ENCODE measurements around the gene C16orf89. TPM values are rescaled to one million over a fixed set of nuclear protein-coding genes. Genes with fewer than 3 reads are reported as not detected.
"Not testable (repeated sequence)": the region's sequence is repeated elsewhere in the genome, so short reads cannot be mapped to it uniquely, and the experiment has no call there.

The C16orf89 gene
- not detected for total RNA-seq

GRCh38 chr16:5065813-5066212 lies at the start of gene C16orf89:
C16orf89 (minus strand) TSS chr16:5065956; CDS start chr16:5065908, 48 bp downstream.
- no peak within 1 kb of the TSS for H3K27ac Mint-ChIP-seq

GRCh38 chr16:5110933-5111332 lies 45.2 kb upstream of the C16orf89 start:
- H3K4me1 Mint-ChIP-seq (ENCODE audit: low read depth); POLR2A ChIA-PET: not testable (repeated sequence)

More at GRCh38 chr16:5065813-5066212, at the start of gene C16orf89:
- H3K27me3 Mint-ChIP-seq: no peaks in the 10 kb centered on the region
- no peaks in the 10 kb centered on the region for H3K9me3 Mint-ChIP-seq
- POLR2A ChIA-PET: no interaction called here
- no peak within 1 kb of the TSS for H3K4me3 Mint-ChIP-seq
- DNase-seq: no peak
- intact Hi-C loops (cut with micrococcal nuclease): no loop called here
- CTCF ChIA-PET: no interaction called here
- no peaks in the 10 kb centered on the region for H3K36me3 Mint-ChIP-seq
- peaks cover under 1% of the 10 kb centered on the region for H3K4me1 Mint-ChIP-seq (ENCODE audit: low read depth)

GRCh38 chr16:5108505-5109158 lies 42.9 kb upstream of the C16orf89 start:
- H3K4me3 Mint-ChIP-seq: no peak overlapping the region
- no peak for DNase-seq
- no peaks in the 10 kb centered on the region for H3K36me3 Mint-ChIP-seq
- no peaks in the 10 kb centered on the region for H3K4me1 Mint-ChIP-seq (ENCODE audit: low read depth)
- H3K27me3 Mint-ChIP-seq: no peaks in the 10 kb centered on the region
- POLR2A ChIA-PET: no interaction called here
- no peak overlapping the region for H3K27ac Mint-ChIP-seq
- CTCF ChIA-PET: no interaction called here
- H3K9me3 Mint-ChIP-seq: no peaks in the 10 kb centered on the region
- intact Hi-C loops (cut with micrococcal nuclease): no loop called here

More at GRCh38 chr16:5110933-5111332, 45.2 kb upstream of the C16orf89 start:
- H3K4me3 Mint-ChIP-seq; intact Hi-C loops (cut with micrococcal nuclease); DNase-seq; H3K9me3 Mint-ChIP-seq; CTCF ChIA-PET; H3K27me3 Mint-ChIP-seq; H3K27ac Mint-ChIP-seq; H3K36me3 Mint-ChIP-seq: not testable (repeated sequence)

- intact Hi-C loops (cut with micrococcal nuclease); H3K9me3 Mint-ChIP-seq; DNase-seq; H3K27ac Mint-ChIP-seq; H3K4me1 Mint-ChIP-seq (ENCODE audit: low read depth); CTCF ChIA-PET; H3K4me3 Mint-ChIP-seq; H3K36me3 Mint-ChIP-seq; H3K27me3 Mint-ChIP-seq; POLR2A ChIA-PET: not testable (repeated sequence)
Measured at GRCh38 chr16:5105039-5105438, 39.3 kb upstream of the C16orf89 start.

- CTCF ChIA-PET; H3K4me1 Mint-ChIP-seq (ENCODE audit: low read depth); H3K27ac Mint-ChIP-seq: not testable (repeated sequence)
Measured at GRCh38 chr16:5103296-5104032, 37.7 kb upstream of the C16orf89 start.

GRCh38 chr16:5099174-5099573 lies 33.4 kb upstream of the C16orf89 start:
- DNase-seq, H3K27ac Mint-ChIP-seq, H3K36me3 Mint-ChIP-seq, H3K27me3 Mint-ChIP-seq, POLR2A ChIA-PET, H3K9me3 Mint-ChIP-seq: not testable (repeated sequence)
- intact Hi-C loops (cut with micrococcal nuclease): loop anchor here (2.0 to 10.0 kb wide), 6 partner anchors 66 to 482 kb away; partner anchors contain the start of genes ANKS3, DNAAF8, GLYR1 and NAGPA
- CTCF ChIA-PET: interaction anchor here (1.0 kb wide), 1 partner anchor 143 kb away, joined by 3 read pairs; no protein-coding TSS in a partner anchor
- H3K4me3 Mint-ChIP-seq: peak overlapping the region; percentile 84
- peaks cover 21% of the 10 kb centered on the region for H3K4me1 Mint-ChIP-seq (ENCODE audit: low read depth)

More at GRCh38 chr16:5103296-5104032, 37.7 kb upstream of the C16orf89 start:
- H3K36me3 Mint-ChIP-seq; H3K4me3 Mint-ChIP-seq; H3K9me3 Mint-ChIP-seq; POLR2A ChIA-PET; DNase-seq; intact Hi-C loops (cut with micrococcal nuclease); H3K27me3 Mint-ChIP-seq: not testable (repeated sequence)

GRCh38 chr16:5098221-5099159 lies 32.7 kb upstream of the C16orf89 start:
- peak; percentile 79 for DNase-seq
- Mint-ChIP-seq H3K4me1 (ENCODE audit: low read depth) (peaks cover 21% of the 10 kb centered on the region), H3K27ac (peak overlapping the region; percentile 90), H3K4me3 (peak overlapping the region; percentile 84)
- H3K36me3 Mint-ChIP-seq, H3K9me3 Mint-ChIP-seq, H3K27me3 Mint-ChIP-seq: not testable (repeated sequence)
- ChIA-PET CTCF (interaction anchor here (0.6 to 1.0 kb wide), 2 partner anchors 143 to 295 kb away, joined by 3 read pairs; no protein-coding TSS in a partner anchor), POLR2A (interaction anchor here (0.6 kb wide), 1 partner anchor 215 kb away, joined by 3 read pairs; no protein-coding TSS in a partner anchor)
- intact Hi-C loops (cut with micrococcal nuclease): loop anchor here (2.0 to 10.0 kb wide), 6 partner anchors 66 to 481 kb away; partner anchors contain the start of genes ANKS3, DNAAF8, GLYR1 and NAGPA

- peak within 1 kb of the TSS; percentile 90 for H3K27ac Mint-ChIP-seq
- H3K27me3 Mint-ChIP-seq: not testable (repeated sequence)
Measured at GRCh38 chr16:5097470-5098220, 31.9 kb upstream of the C16orf89 start, which contains the start of gene EEF2KMT. EEF2KMT (minus strand) TSS chr16:5097795; CDS start chr16:5097739, 56 bp downstream.

GRCh38 chr16:5097061-5097469 lies 31.3 kb upstream of the C16orf89 start:
- H3K9me3 Mint-ChIP-seq, POLR2A ChIA-PET, H3K36me3 Mint-ChIP-seq, CTCF ChIA-PET, H3K27me3 Mint-ChIP-seq: not testable (repeated sequence)
- Mint-ChIP-seq H3K4me1 (ENCODE audit: low read depth) (peaks cover 25% of the 10 kb centered on the region), H3K4me3 (peak overlapping the region; percentile 84), H3K27ac (peak overlapping the region; percentile 82)
- intact Hi-C loops (cut with micrococcal nuclease): loop anchor here (5.0 to 10.0 kb wide), 5 partner anchors 250 to 480 kb away; partner anchors contain the start of genes ANKS3, DNAAF8, GLYR1 and NUDT16L1
- peak; percentile 52 for DNase-seq

More at GRCh38 chr16:5097470-5098220, 31.9 kb upstream of the C16orf89 start, which contains the start of gene EEF2KMT:
- H3K4me3 Mint-ChIP-seq: peak within 1 kb of the TSS; percentile 84
- H3K36me3 Mint-ChIP-seq, H3K9me3 Mint-ChIP-seq: not testable (repeated sequence)
- intact Hi-C loops (cut with micrococcal nuclease): loop anchor here (2.0 to 10.0 kb wide), 6 partner anchors 65 to 480 kb away; partner anchors contain the start of genes ANKS3, DNAAF8, GLYR1 and NAGPA
- H3K4me1 Mint-ChIP-seq (ENCODE audit: low read depth): peaks cover 21% of the 10 kb centered on the region
- peak; percentile 98 for DNase-seq
- CTCF ChIA-PET: interaction anchor here (0.6 to 1.0 kb wide), 2 partner anchors 142 to 294 kb away, joined by 3 read pairs; no protein-coding TSS in a partner anchor
- POLR2A ChIA-PET: interaction anchor here (0.6 kb wide), 1 partner anchor 214 kb away, joined by 3 read pairs; no protein-coding TSS in a partner anchor

- Mint-ChIP-seq H3K27ac (peak overlapping the region; percentile 82), H3K4me1 (ENCODE audit: low read depth) (peaks cover 27% of the 10 kb centered on the region), H3K4me3 (peak overlapping the region; percentile 84)
- H3K36me3 Mint-ChIP-seq, H3K9me3 Mint-ChIP-seq, H3K27me3 Mint-ChIP-seq, DNase-seq, POLR2A ChIA-PET, CTCF ChIA-PET: not testable (repeated sequence)
- intact Hi-C loops (cut with micrococcal nuclease): loop anchor here (5.0 to 10.0 kb wide), 5 partner anchors 249 to 479 kb away; partner anchors contain the start of genes ANKS3, DNAAF8, GLYR1 and NUDT16L1
Measured at GRCh38 chr16:5096437-5097060, 30.8 kb upstream of the C16orf89 start.
